GM13977 (cell line): Measurements from ENCODE around the gene TET2.

Experiments used
- DNase-seq: peaks from one replicate; pipeline ENCODE4 v3.0.0; 2012; ENCODE audit warnings: low spot score
- CTCF ChIP-seq: IDR thresholded peaks from 2 replicates; pipeline ENCODE4 v1.5.1; 2012; ENCODE audit warnings: mild to moderate bottlenecking, control low read depth; ENCODE audit not compliant: insufficient read depth; ENCODE audit errors: extremely low read depth, missing control alignments
- in situ Hi-C: fragments of 300-500 bp; cut with MboI; formaldehyde crosslinking; loops from one replicate; pipeline ENCODE4 v1.12.0; 2022; ENCODE audit warnings: low sequenced_read_pairs, low pct_unique_long_range_greater_than_20kb, mixed read lengths, inconsistent platforms; ENCODE audit not compliant: unreplicated experiment

Gene TET2

GRCh38 chr4:105155426-105155825 is 8.8 kb downstream of the TET2 start:
- DNase-seq: no peak
- in situ Hi-C loops: no loop called here
- no peak for TF ChIP-seq CTCF

- DNase-seq: no peak
- in situ Hi-C loops: no loop called here
- no peak for TF ChIP-seq CTCF
These were observed 12.2 kb downstream of the TET2 start for GRCh38 chr4:105158837-105159236.

GRCh38 chr4:105162123-105162796 is 15.6 kb downstream of the TET2 start:
- in situ Hi-C loops: no loop called here
- no peak for DNase-seq
- TF ChIP-seq CTCF: no peak

GRCh38 chr4:105164548-105164947 is 17.9 kb downstream of the TET2 start:
- no peak for TF ChIP-seq CTCF
- in situ Hi-C loops: no loop called here
- DNase-seq: no peak

GRCh38 chr4:105166066-105166465 is 19.4 kb downstream of the TET2 start:
- in situ Hi-C loops: no loop called here
- DNase-seq: no peak
- no peak for TF ChIP-seq CTCF

GRCh38 chr4:105170711-105171110 is 24.0 kb downstream of the TET2 start:
- in situ Hi-C loops: no loop called here

More at GRCh38 chr4:105170711-105171110, 24.0 kb downstream of the TET2 start:
- TF ChIP-seq CTCF: no peak
- DNase-seq: no peak
